GM18861 (cell line): ENCODE results near the gene SUSD4.

Experiments
- ATAC-seq: cut with Tn5 transposase; IDR thresholded peaks from one replicate; pipeline ENCODE4 v1.9.1; 2021; ENCODE audit not compliant: unreplicated experiment

SUSD4 gene

GRCh38 chr1:223216531-223217205 lies 147.3 kb downstream of the SUSD4 start:
- ATAC-seq = no peak

GRCh38 chr1:223216074-223216473 lies 147.9 kb downstream of the SUSD4 start:
- no peak for ATAC-seq

DNA sequence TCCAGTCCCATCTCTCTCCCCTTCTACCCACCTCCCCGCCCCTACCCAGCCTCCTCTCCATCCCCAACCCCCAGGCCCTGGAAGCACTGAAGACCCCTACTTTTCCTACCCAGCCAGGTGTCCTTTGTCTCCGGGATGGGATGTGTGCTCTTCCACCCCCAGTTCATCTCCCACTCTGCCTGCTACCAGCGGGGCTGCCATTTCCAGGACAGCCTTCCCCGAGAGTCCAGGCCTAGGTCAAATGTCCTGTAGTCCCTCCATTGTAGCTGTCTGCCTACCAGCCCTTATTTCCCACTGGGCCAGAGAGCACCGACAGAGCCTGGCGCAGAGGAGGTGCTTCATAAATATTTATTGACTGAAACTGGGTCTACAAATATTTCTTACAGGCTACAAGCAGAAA lies 148.9 kb downstream of the SUSD4 start:
- no peak for ATAC-seq

- ATAC-seq = no peak
Measured at GRCh38 chr1:223214261-223214807, 149.6 kb downstream of the SUSD4 start.

DNA sequence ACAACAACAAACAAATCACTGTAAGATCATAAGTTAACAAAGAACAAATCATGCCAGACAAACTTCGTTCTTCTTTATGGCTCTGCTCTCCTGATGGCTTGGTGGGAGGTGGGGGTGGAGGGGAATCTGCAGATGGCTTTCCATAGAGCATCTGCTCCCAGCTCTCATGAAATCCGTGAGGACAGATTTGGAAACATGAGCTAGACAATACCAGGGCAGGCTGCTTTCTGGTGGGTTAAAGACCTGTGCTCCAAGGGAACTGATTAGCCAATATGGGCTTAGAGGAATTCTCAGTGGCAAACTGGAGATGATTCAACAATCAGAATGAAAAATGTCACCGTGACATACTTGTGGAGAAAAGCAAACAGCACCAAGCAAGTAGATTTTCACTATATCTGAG lies 151.5 kb downstream of the SUSD4 start:
- ATAC-seq = no peak

DNA sequence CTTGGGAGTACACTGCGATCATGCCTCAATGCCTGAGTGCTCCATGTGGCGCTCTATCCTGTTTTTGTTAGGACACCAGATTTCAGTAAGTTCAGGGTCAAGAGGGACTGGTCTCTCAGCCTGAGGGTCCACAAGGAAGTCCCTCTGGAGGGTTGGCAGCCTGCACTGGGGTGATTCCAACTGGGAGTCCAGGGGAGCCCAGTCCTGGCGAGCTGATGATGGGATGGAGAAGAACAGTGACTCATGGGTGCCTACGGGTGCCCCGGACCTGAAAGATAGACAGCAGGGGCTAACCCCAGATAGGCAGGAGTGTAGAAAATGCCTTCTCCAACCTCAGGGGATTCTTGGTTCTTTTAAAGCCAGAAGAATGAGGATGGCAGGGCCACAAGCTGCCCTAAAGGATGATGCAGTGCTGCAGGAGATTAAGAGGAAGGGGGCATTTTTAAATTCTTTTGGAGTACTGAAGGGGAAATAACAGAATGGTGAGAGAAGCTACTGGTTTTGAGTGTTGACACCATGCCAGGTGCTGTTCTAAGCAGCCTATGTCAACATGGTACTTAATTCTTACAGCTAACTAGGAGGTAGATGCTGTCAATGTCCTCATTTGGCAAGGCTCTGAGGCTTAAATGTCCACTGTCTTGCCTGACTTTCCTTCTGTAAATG lies 152.5 kb downstream of the SUSD4 start:
- no peak for ATAC-seq

- no peak for ATAC-seq
Measured at GRCh38 chr1:223210788-223211120, 153.2 kb downstream of the SUSD4 start.

- no peak for ATAC-seq
Measured at GRCh38 chr1:223209992-223210787, 153.8 kb downstream of the SUSD4 start.

GRCh38 chr1:223209293-223209898 lies 154.6 kb downstream of the SUSD4 start:
- no peak for ATAC-seq

GRCh38 chr1:223208164-223209076 lies 155.6 kb downstream of the SUSD4 start:
- ATAC-seq = no peak

DNA sequence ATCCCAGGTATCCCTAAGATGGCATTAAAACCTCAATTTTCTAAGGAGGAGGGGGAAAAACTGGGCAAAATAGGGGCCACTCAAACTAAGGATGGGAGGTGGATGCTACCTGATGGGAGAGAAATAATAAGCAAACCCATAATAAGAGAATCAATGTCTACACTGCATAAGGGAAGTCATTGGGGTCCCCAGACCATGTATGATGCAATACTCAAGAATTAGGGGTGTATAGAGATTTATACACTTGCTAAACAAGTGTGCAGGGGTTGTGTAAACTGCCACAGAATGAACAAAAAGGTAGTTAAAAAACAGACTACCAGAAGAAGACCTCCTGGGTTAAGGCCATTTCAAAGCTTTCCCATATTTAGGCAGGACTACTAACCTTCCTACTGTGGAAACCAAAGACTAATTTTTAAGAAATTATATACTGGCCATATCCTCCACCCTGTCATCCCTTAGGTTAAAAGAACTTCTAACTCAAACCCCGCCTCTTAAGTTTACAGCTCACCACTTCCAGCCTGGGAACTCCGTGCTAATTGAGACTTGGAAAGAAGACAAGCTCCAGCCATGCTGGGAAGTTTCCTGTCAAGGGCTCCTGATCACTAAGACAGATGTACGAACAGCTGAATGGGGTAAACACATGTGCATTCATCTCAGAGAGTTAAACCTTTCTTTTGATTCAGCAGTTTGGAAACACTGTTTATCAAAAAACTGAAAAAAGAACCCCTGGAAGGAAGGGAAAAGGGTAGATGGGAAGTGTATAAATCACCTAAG lies 156.5 kb downstream of the SUSD4 start:
- no peak for ATAC-seq

DNA sequence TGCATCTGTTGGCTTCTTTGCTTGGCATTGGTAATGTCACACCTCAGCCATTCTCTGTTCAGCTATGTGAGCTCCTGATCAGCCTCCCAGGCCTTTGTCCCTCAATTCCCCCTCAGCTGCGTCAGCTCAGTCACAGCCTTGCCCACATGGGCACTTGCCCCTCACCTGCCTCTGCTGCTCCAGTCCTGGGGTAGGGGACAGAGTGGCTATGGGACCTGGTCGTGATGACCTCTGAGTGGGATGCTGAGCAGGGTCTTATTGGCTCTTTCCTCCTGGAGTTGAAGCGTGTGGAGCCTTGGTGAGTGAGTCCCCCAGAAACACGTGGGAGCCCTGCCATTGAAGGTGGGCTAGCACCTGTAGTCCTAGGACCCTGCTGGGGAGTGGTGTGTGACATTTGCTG lies 159.6 kb downstream of the SUSD4 start:
- no peak for ATAC-seq

DNA sequence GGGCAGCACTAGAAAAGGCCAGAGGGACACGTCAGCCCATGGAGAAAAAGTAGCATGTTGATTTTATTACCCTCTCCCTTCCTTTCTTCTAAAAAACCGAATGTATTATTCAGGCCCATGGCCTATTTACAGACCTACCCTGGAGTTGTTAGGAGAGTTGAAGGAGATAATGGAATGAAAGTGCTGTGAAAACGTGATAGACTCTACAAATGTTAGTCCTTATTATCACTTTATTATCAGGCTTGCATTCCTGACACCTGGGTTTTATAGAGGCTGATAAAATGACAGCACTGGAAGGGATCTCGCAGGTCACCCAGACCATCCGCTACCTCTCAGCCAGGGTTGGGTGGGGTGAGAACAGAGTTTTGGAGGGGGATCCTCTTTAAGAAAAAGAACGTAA lies 160.3 kb downstream of the SUSD4 start:
- ATAC-seq = no peak

DNA sequence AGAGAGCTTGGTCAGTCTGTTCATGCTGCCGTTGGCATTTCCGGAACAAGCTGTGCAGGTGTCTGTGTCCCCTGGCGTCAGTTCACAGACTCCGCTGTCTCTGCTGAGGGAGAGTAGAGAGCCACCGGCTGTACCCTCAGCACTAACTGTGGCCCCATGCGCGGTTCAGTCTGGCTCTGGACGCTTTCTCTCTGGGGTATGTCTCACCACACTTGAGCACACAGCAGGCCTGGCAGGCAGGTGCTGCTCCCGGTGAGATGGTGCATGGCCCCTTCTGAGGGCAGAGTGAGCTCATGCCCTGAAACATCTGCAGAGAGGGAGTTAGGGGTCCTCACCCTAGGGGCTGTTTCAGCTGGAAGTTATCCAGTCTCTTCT lies 161.0 kb downstream of the SUSD4 start:
- no peak for ATAC-seq

GRCh38 chr1:223202376-223203033 lies 161.5 kb downstream of the SUSD4 start:
- no peak for ATAC-seq

DNA sequence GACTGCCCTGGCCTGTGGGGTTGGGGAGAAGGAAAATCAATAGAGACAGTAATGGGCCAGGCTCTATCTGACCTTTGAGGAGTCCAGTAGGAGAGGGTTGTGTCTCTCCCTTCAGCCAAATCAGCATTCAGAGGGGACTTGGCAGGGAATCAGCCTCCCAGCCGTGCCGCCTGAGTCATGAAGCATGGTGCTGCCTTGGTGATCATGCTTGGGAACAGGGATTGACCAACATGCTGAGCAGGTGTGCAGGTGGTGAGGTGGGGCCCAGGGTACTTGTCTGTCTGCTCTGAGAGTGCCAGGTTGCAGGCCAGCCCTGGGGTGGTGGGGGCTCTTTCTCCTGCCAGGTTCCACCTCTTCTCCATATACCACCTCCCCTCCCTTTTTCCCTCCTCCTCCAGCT lies 162.0 kb downstream of the SUSD4 start:
- ATAC-seq = no peak

GRCh38 chr1:223200903-223201302 lies 163.1 kb downstream of the SUSD4 start:
- ATAC-seq = no peak

- no peak for ATAC-seq
Measured at GRCh38 chr1:223199094-223199647, 164.8 kb downstream of the SUSD4 start.

DNA sequence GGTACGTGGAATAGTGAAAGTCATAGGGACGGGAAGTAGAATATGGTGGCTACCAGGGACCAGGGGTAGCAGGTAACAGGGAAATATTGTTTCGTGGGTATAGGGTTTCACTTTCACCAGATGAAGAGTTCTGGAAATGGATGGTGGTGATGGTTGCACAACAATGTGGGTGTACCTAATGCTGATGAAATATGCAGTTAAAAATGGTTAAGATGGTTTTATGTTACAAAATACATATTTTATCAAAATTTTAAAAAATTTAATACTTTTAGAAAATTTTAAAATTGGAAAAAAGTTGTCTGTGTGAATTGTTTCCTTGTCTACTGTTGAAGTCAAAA lies 165.4 kb downstream of the SUSD4 start:
- no peak for ATAC-seq
